K562 (cell line): ENCODE measurements around the gene ARHGAP15. TPM values are rescaled to one million over a fixed set of nuclear protein-coding genes. Genes with fewer than 3 reads are reported as not detected.

Experiments used
- ADNP ChIP-seq: fragments of 200-800 bp; sonication (Bioruptor generic); IDR thresholded peaks from 2 replicates; pipeline ENCODE4 v1.6.1; 2016; ENCODE audit warnings: missing genetic modification characterization, missing compliant biosample characterization
- ARID2 ChIP-seq: fragments of 450-650 bp; IDR thresholded peaks from 2 replicates; pipeline ENCODE4 v1.6.1; 2017; ENCODE audit warnings: antibody characterized with exemption, mild to moderate bottlenecking
- C11orf30 ChIP-seq: fragments of 450-650 bp; IDR thresholded peaks from 2 replicates; pipeline ENCODE4 v1.6.1; 2016; ENCODE audit warnings: low read depth, mild to moderate bottlenecking
- CBFB ChIP-seq: sonication (generic); formaldehyde crosslinking; IDR thresholded peaks from 2 replicates; pipeline ENCODE4 v1.4.0; 2020; ENCODE audit warnings: mild to moderate bottlenecking, missing genetic modification reagents
- CREM ChIP-seq: IDR thresholded peaks from 2 replicates; pipeline ENCODE4 v1.6.1; 2014; ENCODE audit warnings: antibody characterized with exemption, low read depth
- CTCF ChIP-seq, 3 experiments: IDR thresholded peaks in 2 of 3; conservative IDR thresholded peaks in 1 of 3; 2 replicates each; pipeline ENCODE4 v1.5.1; 2011 to 2012; ENCODE audit warnings: low read length in 3 of 3, mild to moderate bottlenecking in 3 of 3, control low read depth in 2 of 3, improper control_type of control experiment in 1 of 3, inconsistent platforms in 1 of 3, low read depth in 1 of 3, mixed read lengths in 1 of 3, moderate library complexity in 1 of 3; ENCODE audit not compliant: insufficient read depth in 2 of 3
- FOXJ3 ChIP-seq: sonication (generic); formaldehyde crosslinking; IDR thresholded peaks from 2 replicates; pipeline ENCODE4 v1.4.0; 2020; ENCODE audit warnings: mild to moderate bottlenecking, missing genetic modification reagents
- GTF2F1 ChIP-seq: IDR thresholded peaks from 2 replicates; pipeline ENCODE4 v1.6.1; 2011; ENCODE audit warnings: low read depth, low read length, improper control_type of control experiment
- KHSRP ChIP-seq: fragments of 450-650 bp; IDR thresholded peaks from 2 replicates; pipeline ENCODE4 v1.6.1; 2017
- NCOA4 ChIP-seq: fragments of 450-650 bp; IDR thresholded peaks from 2 replicates; pipeline ENCODE4 v1.6.1; 2018; ENCODE audit warnings: mild to moderate bottlenecking; ENCODE audit not compliant: partially characterized antibody
- NR2C2 ChIP-seq, 2 experiments: fragments of 200-800 bp in 1 of 2; sonication (Bioruptor generic) in 1 of 2; sonication (generic) in 1 of 2; formaldehyde crosslinking in 1 of 2; IDR thresholded peaks; 2 replicates each; pipeline versions ENCODE4 v1.6.1 to v1.8.0; 2016 to 2022; ENCODE audit warnings: mild to moderate bottlenecking in 1 of 2, missing compliant biosample characterization in 1 of 2, missing genetic modification characterization in 1 of 2, missing genetic modification reagents in 1 of 2
- PHB ChIP-seq: fragments of 250-450 bp; sonication (Bioruptor Pico); IDR thresholded peaks from 2 replicates; pipeline ENCODE4 v1.5.0; 2021
- RAD21 ChIP-seq, 2 experiments: fragments of 250-450 bp in 1 of 2; fragments of 450-650 bp in 1 of 2; sonication (Bioruptor Pico) in 1 of 2; formaldehyde crosslinking in 1 of 2; IDR thresholded peaks in 1 of 2; conservative IDR thresholded peaks in 1 of 2; 2 replicates each; pipeline versions ENCODE4 v1.4.0 to v1.8.0; 2020 to 2022; ENCODE audit warnings: mild to moderate bottlenecking in 2 of 2, moderate library complexity in 1 of 2
- REST ChIP-seq, 2 experiments: fragments of 450-650 bp; formaldehyde crosslinking in 1 of 2; IDR thresholded peaks; 2 replicates each; pipeline versions ENCODE4 v1.4.0 to v1.6.1; 2014 to 2020; ENCODE audit warnings: mild to moderate bottlenecking in 2 of 2, borderline replicate concordance in 1 of 2, low read depth in 1 of 2
- SAFB ChIP-seq: fragments of 200-400 bp; formaldehyde crosslinking; IDR thresholded peaks from 2 replicates; pipeline ENCODE4 v1.6.1; 2017; ENCODE audit warnings: low read depth, low read length, borderline replicate concordance
- SPI1 ChIP-seq: IDR thresholded peaks from 2 replicates; pipeline ENCODE4 v1.6.1; 2011; ENCODE audit warnings: low read depth, low read length, control low read depth, borderline replicate concordance
- ZNF121 ChIP-seq: sonication (generic); formaldehyde crosslinking; conservative IDR thresholded peaks from 2 replicates; pipeline ENCODE4 v1.8.0; 2022; ENCODE audit warnings: missing genetic modification reagents
- polyA plus RNA-seq, 8 experiments: library from polyadenylated mRNA; depleted of rRNA in 4 of 8; stranded (reverse) in 5 of 8; unstranded in 3 of 8; fragments of >200 nt; fragmentation: Nextera tagmentation in 2 of 8; fragmentation: Illumina TruSeq in 1 of 8; extraction: Ambion mirVana in 2 of 8; extraction: Trizol in 1 of 8; gene quantifications; 2 replicates each; pipeline versions ENCODE4 v1.2.1 to v1.2.3, GENCODE V29; 2011 to 2014; ENCODE audit warnings: inconsistent platforms in 1 of 8, missing spikeins in 1 of 8
- total RNA-seq, 7 experiments: library from RNA; depleted of rRNA in 6 of 7; stranded (reverse); fragments of >200 nt in 6 of 7; fragmentation: Illumina TruSeq in 2 of 7; extraction: Trizol in 2 of 7; gene quantifications; 2 replicates each; pipeline versions ENCODE4 v1.2.1 to v1.2.3, GENCODE V29; 2011 to 2021; ENCODE audit warnings: low replicate concordance in 1 of 7

Gene ARHGAP15
- total and polyA plus RNA-seq, 9 of the 15 experiments (the other 6 are each of a cell fraction or from before 2014, with no cell fraction given) = 1.5 to 17.9 (median 7.9) TPM

GRCh38 chr2:143162123-143162837, 33.1 kb downstream of the ARHGAP15 start (continued):
- no peak for TF ChIP-seq ADNP (tag)
- no peak for TF ChIP-seq CBFB (CRISPR knock-in tag)
- TF ChIP-seq C11orf30 = no peak
- no peak for TF ChIP-seq KHSRP
- no peak for TF ChIP-seq FOXJ3 (CRISPR knock-in tag)
- TF ChIP-seq GTF2F1 = no peak
- TF ChIP-seq ZNF121 (CRISPR knock-in tag) = no peak
- TF ChIP-seq SAFB = no peak
- TF ChIP-seq ARID2 = no peak
- TF ChIP-seq RAD21 (CRISPR knock-in tag; conservative IDR thresholded peaks at IDR 0.05 in 1 of 2, IDR thresholded peaks at IDR 0.05 in 1 of 2) = peak; percentile 52 to 67
- peak; percentile 55; the same call in 1 of the 2 replicates for TF ChIP-seq REST (IDR thresholded peaks at IDR 0.05; ENCODE audit: borderline replicate concordance)
- no peak for TF ChIP-seq REST (CRISPR knock-in tag; IDR thresholded peaks at IDR 0.05; ENCODE audit: low read depth)
- peak; percentile 38 to 49 (median 48); a peak in 5 of 6 replicates for TF ChIP-seq CTCF (IDR thresholded peaks at IDR 0.05 in 2 of 3, conservative IDR thresholded peaks at IDR 0.05 in 1 of 3; ENCODE audit: insufficient read depth in 2 of 3, low read depth in 1 of 3, low read length in 3 of 3)
- 0 out of 2 replicates have a peak, but pooled peaks have one; percentile 7 for TF ChIP-seq CREM
- no peak for TF ChIP-seq NCOA4
- TF ChIP-seq NR2C2 (CRISPR knock-in tag; IDR thresholded peaks at IDR 0.05) = no peak
- no peak for TF ChIP-seq NR2C2 (tag; IDR thresholded peaks at IDR 0.05)
- no peak for TF ChIP-seq PHB (CRISPR knock-in tag)
- no peak for TF ChIP-seq SPI1
